Stimulated activated CD4-positive, alpha-beta T cell treated with anti-CD3 and anti-CD28 coated beads, Interleukin-1b, Interleukin-23, amount 100 ng/mL, for 4 hours (primary cell): ENCODE measurements around the gene PLEKHG3.
"Not testable (repeated sequence)": the region's sequence is repeated elsewhere in the genome, so short reads cannot be mapped to it uniquely, and the experiment has no call there.

Experiments
- DNase-seq, 2 donors: peaks; one replicate each; pipeline ENCODE4 v3.0.0-alpha.2; 2020; ENCODE audit warnings: low read depth in 2 of 2

PLEKHG3 gene

GRCh38 chr14:64688031-64688430 is 16.2 kb upstream of the PLEKHG3 start:
- DNase-seq, result no peak

GRCh38 chr14:64688811-64689281 is 15.4 kb upstream of the PLEKHG3 start:
- no peak for DNase-seq

GRCh38 chr14:64689289-64689688 is 14.9 kb upstream of the PLEKHG3 start:
- DNase-seq, result no peak

GRCh38 chr14:64690607-64691006 is 13.6 kb upstream of the PLEKHG3 start:
- DNase-seq, result not testable (repeated sequence)

GRCh38 chr14:64691376-64691775 is 12.8 kb upstream of the PLEKHG3 start:
- DNase-seq, result no peak

- no peak for DNase-seq
Measured at GRCh38 chr14:64692189-64692985, 11.8 kb upstream of the PLEKHG3 start.

- no peak for DNase-seq
Measured at GRCh38 chr14:64692986-64693809, 11.0 kb upstream of the PLEKHG3 start.

- DNase-seq, result no peak
Measured at GRCh38 chr14:64693810-64694165, 10.4 kb upstream of the PLEKHG3 start.

- no peak for DNase-seq
Measured at GRCh38 chr14:64695071-64695470, 9.2 kb upstream of the PLEKHG3 start.

- no peak for DNase-seq
Measured at GRCh38 chr14:64696355-64696857, 7.8 kb upstream of the PLEKHG3 start.

GRCh38 chr14:64698903-64699302 is 5.3 kb upstream of the PLEKHG3 start:
- DNase-seq, result no peak

GRCh38 chr14:64700290-64700689 is 3.9 kb upstream of the PLEKHG3 start:
- no peak for DNase-seq

- DNase-seq, result no peak
Measured at GRCh38 chr14:64700894-64701293, 3.3 kb upstream of the PLEKHG3 start.

- DNase-seq, result no peak
Measured at GRCh38 chr14:64701660-64702059, 2.6 kb upstream of the PLEKHG3 start.

GRCh38 chr14:64702493-64703394 is 1.5 kb upstream of the PLEKHG3 start:
- no peak for DNase-seq

GRCh38 chr14:64703395-64704142 is 655 bp upstream of the PLEKHG3 start:
- DNase-seq, result no peak

- DNase-seq, result no peak
Measured at GRCh38 chr14:64704743-64705380, 638 bp downstream of the PLEKHG3 start.

- no peak for DNase-seq
Measured at GRCh38 chr14:64705381-64706118, 1.3 kb downstream of the PLEKHG3 start.

- no peak for DNase-seq
Measured at GRCh38 chr14:64706119-64706592, 1.9 kb downstream of the PLEKHG3 start.
